ENCODE measurements around the gene RTP2. TPM values are rescaled to one million over a fixed set of nuclear protein-coding genes. Genes with fewer than 3 reads are reported as not detected.

Gene RTP2
- total and polyA plus RNA-seq, 2 experiments from 2014 or later: not detected

DNA sequence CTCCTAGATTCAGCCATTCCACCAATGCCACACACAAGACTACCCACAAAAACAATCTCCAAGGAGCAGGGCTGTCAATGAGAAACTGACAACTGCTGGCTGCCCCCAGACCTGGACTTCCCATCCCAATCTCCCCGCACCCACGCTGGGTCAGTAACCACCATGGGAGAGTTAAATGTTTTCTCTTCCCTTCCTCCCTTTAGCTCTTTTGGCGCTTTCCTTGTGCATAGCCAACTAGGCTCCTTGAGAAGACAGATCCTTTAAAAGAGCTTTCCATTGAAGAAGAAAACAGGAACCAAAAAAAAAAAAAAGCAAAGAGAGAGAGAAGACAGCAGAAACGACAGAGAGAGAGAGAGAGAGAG lies 34.6 kb upstream of the RTP2 start:
- peaks cover 82% of the 10 kb centered on the region for H3K79me2 ChIP-seq
- H3K4me2 ChIP-seq: peak overlapping the region; percentile 94
- H3K4me1 ChIP-seq (ENCODE audit: insufficient read depth): peaks cover 29% of the 10 kb centered on the region
- no peaks in the 10 kb centered on the region for H3K27me3 ChIP-seq
- H3K9me2 ChIP-seq (replicated peaks; ENCODE audit: insufficient read depth): no peaks in the 10 kb centered on the region
- DNase-seq (ENCODE audit: low spot score): no peak
- H3K36me3 ChIP-seq (replicated peaks; ENCODE audit: insufficient read depth, low read depth): peaks cover 5% of the 10 kb centered on the region
- H4K20me1 ChIP-seq (ENCODE audit: insufficient read depth, poor library complexity, severe bottlenecking): peaks cover 61% of the 10 kb centered on the region
- peak overlapping the region; percentile 61 for H3K4me3 ChIP-seq
- H2AFZ ChIP-seq: no peak overlapping the region
- TF ChIP-seq EZH2 (IDR thresholded peaks at IDR 0.05; ENCODE audit: borderline replicate concordance) (no peak), EZH2phosphoT487 (IDR thresholded peaks at IDR 0.05; ENCODE audit: low read depth, severe bottlenecking, unreplicated experiment) (no peak)
- TF ChIP-seq, protein P1, sequence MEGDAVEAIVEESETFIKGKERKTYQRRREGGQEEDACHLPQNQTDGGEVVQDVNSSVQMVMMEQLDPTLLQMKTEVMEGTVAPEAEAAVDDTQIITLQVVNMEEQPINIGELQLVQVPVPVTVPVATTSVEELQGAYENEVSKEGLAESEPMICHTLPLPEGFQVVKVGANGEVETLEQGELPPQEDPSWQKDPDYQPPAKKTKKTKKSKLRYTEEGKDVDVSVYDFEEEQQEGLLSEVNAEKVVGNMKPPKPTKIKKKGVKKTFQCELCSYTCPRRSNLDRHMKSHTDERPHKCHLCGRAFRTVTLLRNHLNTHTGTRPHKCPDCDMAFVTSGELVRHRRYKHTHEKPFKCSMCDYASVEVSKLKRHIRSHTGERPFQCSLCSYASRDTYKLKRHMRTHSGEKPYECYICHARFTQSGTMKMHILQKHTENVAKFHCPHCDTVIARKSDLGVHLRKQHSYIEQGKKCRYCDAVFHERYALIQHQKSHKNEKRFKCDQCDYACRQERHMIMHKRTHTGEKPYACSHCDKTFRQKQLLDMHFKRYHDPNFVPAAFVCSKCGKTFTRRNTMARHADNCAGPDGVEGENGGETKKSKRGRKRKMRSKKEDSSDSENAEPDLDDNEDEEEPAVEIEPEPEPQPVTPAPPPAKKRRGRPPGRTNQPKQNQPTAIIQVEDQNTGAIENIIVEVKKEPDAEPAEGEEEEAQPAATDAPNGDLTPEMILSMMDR (IDR thresholded peaks at IDR 0.05; ENCODE audit: poor library complexity): no peak
- no peaks in the 10 kb centered on the region for H3K9me3 ChIP-seq (ENCODE audit: low read depth)
- 42% methylated on average over 3 of the region's 4 CpGs for WGBS (ENCODE audit: low lambda C conversion rate, missing lambda C conversion rate)
- peak overlapping the region; percentile 93 for H3K27ac ChIP-seq

DNA sequence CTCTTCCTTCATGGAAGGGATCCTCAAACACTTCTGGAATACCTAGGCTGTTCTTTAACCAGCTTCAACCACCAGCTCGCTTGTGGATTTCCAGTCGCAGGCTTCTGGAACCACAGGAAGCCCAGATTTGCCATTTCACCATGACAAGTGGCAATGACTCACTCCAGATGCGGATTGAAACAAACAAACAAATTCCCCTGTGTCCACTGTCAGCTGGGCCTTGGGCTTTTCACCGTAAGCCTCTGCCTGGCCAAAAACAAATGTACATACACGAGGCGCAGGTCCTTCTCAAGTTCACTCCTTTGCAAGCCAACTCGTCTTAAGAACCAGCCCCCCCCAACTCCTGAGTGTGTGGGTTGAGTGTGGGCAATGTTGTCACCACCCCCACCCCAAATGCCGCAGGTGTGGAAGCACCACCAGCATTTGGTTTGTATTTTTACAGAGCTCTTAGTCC lies 34.1 kb upstream of the RTP2 start:
- H3K27ac ChIP-seq: no peak overlapping the region
- H3K79me2 ChIP-seq: peaks cover 79% of the 10 kb centered on the region
- 72% methylated on average over 8 of the region's 8 CpGs for WGBS (ENCODE audit: low lambda C conversion rate, missing lambda C conversion rate)
- H3K36me3 ChIP-seq (replicated peaks; ENCODE audit: insufficient read depth, low read depth): peaks cover 5% of the 10 kb centered on the region
- TF ChIP-seq EZH2phosphoT487 (IDR thresholded peaks at IDR 0.05; ENCODE audit: low read depth, severe bottlenecking, unreplicated experiment): no peak
- TF ChIP-seq, protein P1 (IDR thresholded peaks at IDR 0.05; ENCODE audit: poor library complexity): no peak
- no peak for TF ChIP-seq EZH2 (IDR thresholded peaks at IDR 0.05; ENCODE audit: borderline replicate concordance)
- H2AFZ ChIP-seq: no peak overlapping the region
- H3K4me3 ChIP-seq: no peak overlapping the region
- DNase-seq (ENCODE audit: low spot score): no peak
- H3K9me3 ChIP-seq (ENCODE audit: low read depth): no peaks in the 10 kb centered on the region
- no peaks in the 10 kb centered on the region for H3K27me3 ChIP-seq
- peaks cover 58% of the 10 kb centered on the region for H4K20me1 ChIP-seq (ENCODE audit: insufficient read depth, poor library complexity, severe bottlenecking)
- H3K4me1 ChIP-seq (ENCODE audit: insufficient read depth): peaks cover 29% of the 10 kb centered on the region
- H3K9me2 ChIP-seq (replicated peaks; ENCODE audit: insufficient read depth): no peaks in the 10 kb centered on the region
- H3K4me2 ChIP-seq: peak overlapping the region; percentile 94

DNA sequence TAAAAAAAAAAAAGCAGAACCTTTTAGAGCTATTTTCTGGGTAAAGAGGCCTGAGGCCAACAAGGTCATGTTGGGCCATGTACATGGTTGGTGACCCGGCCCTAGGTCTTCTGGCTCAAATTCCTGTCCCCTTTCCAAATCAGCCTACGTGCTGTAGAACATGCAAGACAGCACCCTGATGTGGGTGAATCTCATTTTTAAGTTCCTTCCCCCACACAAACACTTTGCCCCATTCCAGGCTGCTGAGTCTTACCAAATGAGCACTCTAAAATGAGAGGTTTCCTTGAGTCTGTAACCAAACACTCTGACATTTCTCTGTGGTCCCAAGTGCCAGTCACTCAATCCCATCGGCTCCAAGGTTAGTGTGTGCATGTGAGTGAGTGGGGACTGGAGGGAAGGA lies 33.5 kb upstream of the RTP2 start:
- Histone ChIP-seq H3K9me3 (ENCODE audit: low read depth) (no peaks in the 10 kb centered on the region), H4K20me1 (ENCODE audit: insufficient read depth, poor library complexity, severe bottlenecking) (peaks cover 64% of the 10 kb centered on the region), H3K27me3 (no peaks in the 10 kb centered on the region), H3K4me3 (no peak overlapping the region), H3K36me3 (replicated peaks; ENCODE audit: insufficient read depth, low read depth) (peaks cover 5% of the 10 kb centered on the region), H3K9me2 (replicated peaks; ENCODE audit: insufficient read depth) (no peaks in the 10 kb centered on the region), H3K4me2 (no peak overlapping the region), H3K27ac (peak overlapping the region; percentile 13), H2AFZ (no peak overlapping the region), H3K79me2 (peaks cover 74% of the 10 kb centered on the region), H3K4me1 (ENCODE audit: insufficient read depth) (peaks cover 29% of the 10 kb centered on the region)
- DNase-seq (ENCODE audit: low spot score): no peak
- TF ChIP-seq EZH2phosphoT487 (IDR thresholded peaks at IDR 0.05; ENCODE audit: low read depth, severe bottlenecking, unreplicated experiment) (no peak), EZH2 (IDR thresholded peaks at IDR 0.05; ENCODE audit: borderline replicate concordance) (no peak)
- TF ChIP-seq, protein P1 (IDR thresholded peaks at IDR 0.05; ENCODE audit: poor library complexity): no peak
- 88% methylated on average over 3 of the region's 3 CpGs for whole genome bisulfite sequencing (ENCODE audit: low lambda C conversion rate, missing lambda C conversion rate)

DNA sequence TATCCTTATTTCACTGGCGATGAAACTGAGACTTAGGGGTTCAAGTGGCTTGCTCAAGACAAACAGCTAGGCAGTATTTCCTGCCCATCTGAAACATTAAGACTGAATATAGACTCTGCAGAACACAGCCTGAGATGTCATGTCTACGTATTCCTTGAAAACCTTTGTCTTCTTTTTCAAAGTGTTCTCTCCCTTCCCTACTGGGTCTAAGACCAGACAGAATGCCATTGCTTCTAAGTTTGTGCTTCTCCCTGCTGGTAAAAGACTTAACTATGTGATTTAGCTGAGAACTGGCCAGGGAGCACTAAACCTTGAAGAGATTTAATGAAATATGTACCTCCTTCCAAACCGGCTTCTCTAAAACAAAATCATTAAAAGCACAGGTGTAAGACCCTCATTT lies 33.0 kb upstream of the RTP2 start:
- Histone ChIP-seq H4K20me1 (ENCODE audit: insufficient read depth, poor library complexity, severe bottlenecking) (peaks cover 63% of the 10 kb centered on the region), H3K36me3 (replicated peaks; ENCODE audit: insufficient read depth, low read depth) (peaks cover 5% of the 10 kb centered on the region), H3K4me3 (no peak overlapping the region), H3K4me1 (ENCODE audit: insufficient read depth) (peaks cover 25% of the 10 kb centered on the region), H3K9me2 (replicated peaks; ENCODE audit: insufficient read depth) (no peaks in the 10 kb centered on the region), H3K9me3 (ENCODE audit: low read depth) (no peaks in the 10 kb centered on the region), H3K27me3 (no peaks in the 10 kb centered on the region), H3K79me2 (peaks cover 70% of the 10 kb centered on the region), H2AFZ (no peak overlapping the region), H3K4me2 (no peak overlapping the region), H3K27ac (no peak overlapping the region)
- no peak for DNase-seq (ENCODE audit: low spot score)
- WGBS (ENCODE audit: low lambda C conversion rate, missing lambda C conversion rate): 99% methylated on average over 3 of the region's 3 CpGs
- TF ChIP-seq EZH2 (IDR thresholded peaks at IDR 0.05; ENCODE audit: borderline replicate concordance) (no peak), EZH2phosphoT487 (IDR thresholded peaks at IDR 0.05; ENCODE audit: low read depth, severe bottlenecking, unreplicated experiment) (no peak)
- TF ChIP-seq, protein P1 (IDR thresholded peaks at IDR 0.05; ENCODE audit: poor library complexity): no peak

All from hepatocyte (in vitro differentiated cells).